GM12878 (cell line): ENCODE results near the gene GON4L. TPM values are rescaled to one million over a fixed set of nuclear protein-coding genes. Genes with fewer than 3 reads are reported as not detected.

ENCODE experiments used
- ATAC-seq: fragments of 200-7000 bp; cut with Tn5 transposase; 3 replicates; pipeline ENCODE4 v1.9.1; 2020; ENCODE audit warnings: mild to moderate bottlenecking, moderate library complexity
- BruUV-seq: library from RNA; stranded (reverse); fragments of 400-500 nt; replicated peaks from 2 replicates; lab custom pipeline; 2021; lab: Mats Ljungman, UMichigan
- CTCF ChIA-PET: fragments of 300-600 bp; sonication (Branson Sonifier 250); formaldehyde crosslinking; extraction: SDS; loops from one replicate; lab custom pipeline; 2021; ENCODE audit warnings: inconsistent platforms; lab: Yijun Ruan, JAX
- POLR2A ChIA-PET: fragments of 350-600 bp; formaldehyde crosslinking; extraction: SDS; loops from one replicate; lab custom pipeline; 2021; ENCODE audit warnings: inconsistent platforms; lab: Charles Lee
- RAD21 ChIA-PET: fragments of 300-600 bp; sonication (Branson Sonifier 250); formaldehyde crosslinking; loops from one replicate; lab custom pipeline; 2023; ENCODE audit warnings: antibody characterized with exemption; ENCODE audit not compliant: unreplicated experiment; lab: Charles Lee
- SMC1A ChIA-PET: fragments of 300-600 bp; sonication (Branson Sonifier 250); formaldehyde crosslinking; loops from one replicate; lab custom pipeline; 2023; ENCODE audit not compliant: unreplicated experiment, uncharacterized antibody; lab: Charles Lee
- DNase-seq: peaks from one replicate; pipeline ENCODE4 v3.0.0-alpha.2; 2011; ENCODE audit warnings: low read depth, low spot score
- FAIRE-seq: peaks from 3 replicates; lab custom pipeline; 2011; peaks lifted over from hg19 to GRCh38; lab: Jason Lieb, UNC
- H2AFZ ChIP-seq: 2 replicates; pipeline ENCODE4 v1.6.0; 2011; ENCODE audit warnings: low read depth, low read length, control low read depth; ENCODE audit not compliant: control insufficient read depth
- H3K27ac ChIP-seq: 2 replicates; pipeline ENCODE4 v1.5.1; 2011; ENCODE audit warnings: control low read depth; ENCODE audit not compliant: control insufficient read depth, insufficient read depth
- H3K27me3 ChIP-seq, 2 experiments: replicated peaks in 1 of 2; 2 replicates each; pipeline versions ENCODE4 v1.6.0 to v1.6.1; 2011; ENCODE audit warnings: low read length in 1 of 2; ENCODE audit not compliant: control insufficient read depth in 2 of 2, insufficient read depth in 2 of 2
- H3K36me3 ChIP-seq, 2 experiments: 2 replicates each; pipeline ENCODE4 v1.5.1; 2011; ENCODE audit warnings: low read length in 1 of 2; ENCODE audit not compliant: control insufficient read depth in 2 of 2, insufficient read depth in 2 of 2
- H3K4me1 ChIP-seq: 2 replicates; pipeline ENCODE4 v1.6.1; 2011; ENCODE audit warnings: mild to moderate bottlenecking, low read length, moderate library complexity, mixed read lengths; ENCODE audit not compliant: control insufficient read depth, insufficient read depth
- H3K4me2 ChIP-seq: 2 replicates; pipeline ENCODE4 v1.6.0; 2011; ENCODE audit warnings: control low read depth; ENCODE audit not compliant: control insufficient read depth, insufficient read depth
- H3K4me3 ChIP-seq: fragments of 200-600 bp; sonication (generic); 2 replicates; pipeline ENCODE4 v1.5.1; 2016
- H3K79me2 ChIP-seq: 2 replicates; pipeline ENCODE4 v1.6.0; 2011; ENCODE audit warnings: low read length; ENCODE audit not compliant: control insufficient read depth, insufficient read depth
- H3K9ac ChIP-seq: 2 replicates; pipeline ENCODE4 v1.8.0; 2011; ENCODE audit warnings: low read length, control low read depth, mixed read lengths; ENCODE audit not compliant: control insufficient read depth, insufficient read depth
- H3K9me3 ChIP-seq: replicated peaks from 3 replicates; pipeline ENCODE4 v1.5.1; 2011; ENCODE audit warnings: mild to moderate bottlenecking, low read length; ENCODE audit not compliant: control insufficient read depth, insufficient read depth
- H4K20me1 ChIP-seq: 2 replicates; pipeline ENCODE4 v1.6.0; 2011; ENCODE audit not compliant: control insufficient read depth, insufficient read depth
- SPI1 ChIP-seq: IDR thresholded peaks from 2 replicates; pipeline ENCODE4 v1.6.1; 2011; ENCODE audit warnings: low read depth, mild to moderate bottlenecking, low read length, moderate library complexity, borderline replicate concordance; ENCODE audit not compliant: insufficient read depth
- WGBS: methylation state at CpG from one replicate; pipeline ENCODE4 v1.1.6; 2016; ENCODE audit warnings: low lambda C conversion rate; ENCODE audit not compliant: insufficient replicate concordance, insufficient coverage; ENCODE audit errors: missing lambda C conversion rate; 5-methylcytosine and 5-hydroxymethylcytosine counted together
- in situ Hi-C: fragments of 300-500 bp; cut with MboI; formaldehyde crosslinking; loops from 9 replicates; pipeline ENCODE4 v1.14.3; 2018; ENCODE audit warnings: mixed read lengths
- intact Hi-C: fragments of 100-400 bp; cut with micrococcal nuclease; formaldehyde crosslinking; loops from one replicate; pipeline ENCODE4 v1.14.2; 2022; ENCODE audit not compliant: unreplicated experiment
- polyA plus RNA-seq, 11 experiments: library from polyadenylated mRNA; depleted of rRNA in 4 of 11; unstranded in 6 of 11; stranded (reverse) in 5 of 11; fragments of >200 nt; fragmentation: Nextera tagmentation in 4 of 11; fragmentation: Illumina TruSeq in 1 of 11; extraction: Ambion mirVana in 4 of 11; extraction: Trizol in 1 of 11; gene quantifications; 1 replicate in 1 of 11; 2 replicates in 10 of 11; pipeline versions ENCODE4 v1.2.1 to v1.2.3, GENCODE V29; 2011 to 2016; ENCODE audit warnings: inconsistent platforms in 2 of 11, missing spikeins in 2 of 11, low read depth in 1 of 11
- total RNA-seq, 4 experiments: library from RNA; depleted of rRNA in 3 of 4; stranded (reverse); fragments of >200 nt in 3 of 4; fragmentation: Illumina TruSeq in 1 of 4; extraction: Trizol in 1 of 4; gene quantifications; 2 replicates each; pipeline versions ENCODE4 v1.2.1 to v1.2.3, GENCODE V29; 2013 to 2021
- TF ChIP-seq, protein P1 (sequence below): fragments of 450-650 bp; IDR thresholded peaks from 2 replicates; pipeline ENCODE4 v1.6.1; 2016; ENCODE audit warnings: mild to moderate bottlenecking
- TF ChIP-seq, protein P2 (sequence below): fragments of 450-650 bp; IDR thresholded peaks from 2 replicates; pipeline ENCODE4 v1.6.1; 2016; ENCODE audit warnings: mild to moderate bottlenecking, moderate library complexity, borderline replicate concordance

Gene GON4L
- total and polyA plus RNA-seq, 10 of the 15 experiments (the other 5 are each of a cell fraction or from before 2014, with no cell fraction given), result 17.7 to 40.7 (median 28.0) TPM

DNA sequence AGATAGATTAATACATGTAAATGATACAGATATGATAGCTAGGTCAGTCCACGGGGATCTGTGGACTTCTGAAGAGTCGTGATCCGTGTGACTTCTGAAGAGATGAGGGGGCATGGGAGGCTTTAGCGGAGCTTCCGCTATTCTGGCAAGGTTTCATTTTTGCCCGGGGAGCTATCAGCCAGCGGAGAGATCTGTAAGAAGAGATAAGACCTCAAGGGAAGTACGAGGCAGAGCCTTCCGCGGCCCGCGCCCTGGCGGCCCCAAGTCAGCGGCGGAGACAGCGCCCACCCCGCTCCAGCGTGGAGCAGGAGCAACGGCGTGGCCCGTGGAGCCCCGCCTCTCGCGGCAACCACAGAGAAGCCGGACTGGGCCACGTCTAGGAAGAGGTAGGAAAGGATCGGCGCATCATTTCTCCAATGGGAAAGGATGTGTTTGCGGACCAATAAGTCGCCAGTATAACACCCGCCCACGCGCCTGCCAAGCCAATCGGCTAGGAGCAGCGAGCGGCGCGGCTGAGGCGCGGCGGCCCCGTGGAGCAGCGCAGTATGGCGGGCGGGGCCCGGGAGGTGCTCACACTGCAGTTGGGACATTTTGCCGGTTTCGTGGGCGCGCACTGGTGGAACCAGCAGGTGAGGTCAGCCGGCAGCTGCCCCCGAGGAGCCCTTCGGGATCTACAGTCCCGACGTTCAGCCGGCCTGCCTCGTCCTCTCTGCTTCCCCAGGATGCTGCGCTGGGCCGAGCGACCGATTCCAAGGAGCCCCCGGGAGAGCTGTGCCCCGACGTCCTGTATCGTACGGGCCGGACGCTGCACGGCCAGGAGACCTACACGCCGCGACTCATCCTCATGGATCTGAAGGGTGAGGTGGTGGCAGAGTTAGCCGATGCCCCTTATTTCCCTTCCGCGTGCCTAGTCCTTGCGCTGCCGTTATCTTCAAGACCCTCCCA lies 111.5 kb downstream of the GON4L start (continued):
- 0 out of 2 replicates have a peak, but pooled peaks have one; percentile 5 for TF ChIP-seq SPI1

DNA sequence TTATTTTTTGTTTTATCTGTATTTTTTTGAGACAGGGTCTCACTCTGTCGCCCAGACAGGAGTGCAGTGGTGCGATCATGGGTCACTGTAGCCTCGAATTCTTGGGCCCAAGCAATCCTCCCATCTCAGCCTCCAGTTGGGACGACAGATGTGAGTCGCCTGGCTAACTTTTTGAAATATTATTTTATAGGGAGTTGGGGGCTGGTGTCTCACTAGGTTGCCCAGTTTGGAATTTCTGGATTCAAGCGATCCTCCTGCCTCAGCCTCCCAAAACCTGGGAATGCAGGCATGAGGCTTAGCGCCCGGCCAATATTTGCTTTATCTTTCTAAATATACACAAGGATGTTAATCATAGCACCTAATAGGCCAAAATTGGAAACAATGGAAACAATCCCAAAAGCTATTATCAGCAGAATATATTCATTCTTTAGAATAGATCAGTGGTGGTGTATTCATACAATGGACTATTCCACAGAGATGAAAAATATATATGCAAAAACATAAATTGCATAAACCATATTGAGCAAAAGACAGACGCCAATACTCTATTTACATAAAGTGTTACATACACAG lies 112.2 kb downstream of the GON4L start:
- peaks cover 2 to 4% of the 10 kb centered on the region in 2 experiments; a peak in 2 of 4 replicates for H3K36me3 ChIP-seq
- ATAC-seq (no peak), DNase-seq (no peak), FAIRE-seq (no peak)
- TF ChIP-seq, protein P1, sequence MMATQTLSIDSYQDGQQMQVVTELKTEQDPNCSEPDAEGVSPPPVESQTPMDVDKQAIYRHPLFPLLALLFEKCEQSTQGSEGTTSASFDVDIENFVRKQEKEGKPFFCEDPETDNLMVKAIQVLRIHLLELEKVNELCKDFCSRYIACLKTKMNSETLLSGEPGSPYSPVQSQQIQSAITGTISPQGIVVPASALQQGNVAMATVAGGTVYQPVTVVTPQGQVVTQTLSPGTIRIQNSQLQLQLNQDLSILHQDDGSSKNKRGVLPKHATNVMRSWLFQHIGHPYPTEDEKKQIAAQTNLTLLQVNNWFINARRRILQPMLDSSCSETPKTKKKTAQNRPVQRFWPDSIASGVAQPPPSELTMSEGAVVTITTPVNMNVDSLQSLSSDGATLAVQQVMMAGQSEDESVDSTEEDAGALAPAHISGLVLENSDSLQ, result no peak
- TF ChIP-seq, protein P2, sequence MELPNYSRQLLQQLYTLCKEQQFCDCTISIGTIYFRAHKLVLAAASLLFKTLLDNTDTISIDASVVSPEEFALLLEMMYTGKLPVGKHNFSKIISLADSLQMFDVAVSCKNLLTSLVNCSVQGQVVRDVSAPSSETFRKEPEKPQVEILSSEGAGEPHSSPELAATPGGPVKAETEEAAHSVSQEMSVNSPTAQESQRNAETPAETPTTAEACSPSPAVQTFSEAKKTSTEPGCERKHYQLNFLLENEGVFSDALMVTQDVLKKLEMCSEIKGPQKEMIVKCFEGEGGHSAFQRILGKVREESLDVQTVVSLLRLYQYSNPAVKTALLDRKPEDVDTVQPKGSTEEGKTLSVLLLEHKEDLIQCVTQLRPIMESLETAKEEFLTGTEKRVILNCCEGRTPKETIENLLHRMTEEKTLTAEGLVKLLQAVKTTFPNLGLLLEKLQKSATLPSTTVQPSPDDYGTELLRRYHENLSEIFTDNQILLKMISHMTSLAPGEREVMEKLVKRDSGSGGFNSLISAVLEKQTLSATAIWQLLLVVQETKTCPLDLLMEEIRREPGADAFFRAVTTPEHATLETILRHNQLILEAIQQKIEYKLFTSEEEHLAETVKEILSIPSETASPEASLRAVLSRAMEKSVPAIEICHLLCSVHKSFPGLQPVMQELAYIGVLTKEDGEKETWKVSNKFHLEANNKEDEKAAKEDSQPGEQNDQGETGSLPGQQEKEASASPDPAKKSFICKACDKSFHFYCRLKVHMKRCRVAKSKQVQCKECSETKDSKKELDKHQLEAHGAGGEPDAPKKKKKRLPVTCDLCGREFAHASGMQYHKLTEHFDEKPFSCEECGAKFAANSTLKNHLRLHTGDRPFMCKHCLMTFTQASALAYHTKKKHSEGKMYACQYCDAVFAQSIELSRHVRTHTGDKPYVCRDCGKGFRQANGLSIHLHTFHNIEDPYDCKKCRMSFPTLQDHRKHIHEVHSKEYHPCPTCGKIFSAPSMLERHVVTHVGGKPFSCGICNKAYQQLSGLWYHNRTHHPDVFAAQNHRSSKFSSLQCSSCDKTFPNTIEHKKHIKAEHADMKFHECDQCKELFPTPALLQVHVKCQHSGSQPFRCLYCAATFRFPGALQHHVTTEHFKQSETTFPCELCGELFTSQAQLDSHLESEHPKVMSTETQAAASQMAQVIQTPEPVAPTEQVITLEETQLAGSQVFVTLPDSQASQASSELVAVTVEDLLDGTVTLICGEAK, result peak; percentile 62; the same call in 1 of the 2 replicates
- H2AFZ ChIP-seq, result peak overlapping the region; percentile 85
- in situ Hi-C loops, result no loop called here
- WGBS, result 57% methylated on average over 9 of the region's 9 CpGs
- no peaks in the 10 kb centered on the region; the same call in none of the 2 replicates for H3K79me2 ChIP-seq
- POLR2A ChIA-PET, result interaction anchor here (1.0 to 1.2 kb wide), 3 partner anchors 12 to 189 kb away, joined by 3 to 5 read pairs (median 5); partner anchors contain the start of gene KHDC4
- CTCF ChIA-PET, result interaction anchor here (0.7 to 1.2 kb wide), 4 partner anchors 11 to 494 kb away, joined by 3 to 4 read pairs (median 4); no protein-coding TSS in a partner anchor
- peak overlapping the region; percentile 64 for H3K27ac ChIP-seq
- H3K4me3 ChIP-seq, result peak overlapping the region; percentile 56
- peak overlapping the region; percentile 71 for H3K9ac ChIP-seq
- intact Hi-C loops, result no loop called here
- H3K9me3 ChIP-seq, result no peaks in the 10 kb centered on the region
- peaks cover 4% of the 10 kb centered on the region for H3K4me1 ChIP-seq
- no peaks in the 10 kb centered on the region for H3K27me3 ChIP-seq
- TSS peak; percentile 93 for BruUV-seq
- RAD21 ChIA-PET, result interaction anchor here (1.0 to 1.5 kb wide), 2 partner anchors 59 to 245 kb away, joined by 3 to 4 read pairs; no protein-coding TSS in a partner anchor
- no peaks in the 10 kb centered on the region for H4K20me1 ChIP-seq
- peak overlapping the region; percentile 94 for H3K4me2 ChIP-seq
- SMC1A ChIA-PET, result interaction anchor here (0.6 to 2.2 kb wide), 4 partner anchors 138 to 494 kb away, joined by 3 to 5 read pairs (median 4); no protein-coding TSS in a partner anchor
